Measurements from ENCODE around the gene CRY2.
A peak's percentile ranks its signal among the peaks of the same experiment; 100 is the strongest.

The CRY2 gene

GRCh38 chr11:45846974-45847910, at the start of gene CRY2:
TSS of gene CRY2 (plus strand) at chr11:45847475. CDS start at chr11:45847491, 16 bp downstream.
- Histone ChIP-seq H3K9ac (ENCODE audit: low read length) (peak within 1 kb of the TSS; percentile 66), H3K36me3 (ENCODE audit: control insufficient read depth, low read depth, low read length) (no peaks in the 10 kb centered on the region)

GRCh38 chr11:45798793-45799441, 48.4 kb upstream of the CRY2 start:
- no peak overlapping the region for H3K4me3 ChIP-seq (ENCODE audit: low read length)
- peaks cover 19% of the 10 kb centered on the region for H3K27me3 ChIP-seq (ENCODE audit: control insufficient read depth, insufficient read depth, low read length)
- no peaks in the 10 kb centered on the region for H3K9me3 ChIP-seq (ENCODE audit: control insufficient read depth, low read depth, low read length)
- no peak overlapping the region for H3K9ac ChIP-seq (ENCODE audit: low read length)
- no peak overlapping the region for H3K27ac ChIP-seq (ENCODE audit: low read length)
- H3K36me3 ChIP-seq (ENCODE audit: control insufficient read depth, low read depth, low read length), result no peaks in the 10 kb centered on the region
- no peaks in the 10 kb centered on the region for H3K4me1 ChIP-seq (ENCODE audit: control insufficient read depth, low read depth, low read length)

More at GRCh38 chr11:45846974-45847910, at the start of gene CRY2:
- no peak within 1 kb of the TSS for H3K27ac ChIP-seq (ENCODE audit: low read length)
- peaks cover 31% of the 10 kb centered on the region for H3K27me3 ChIP-seq (ENCODE audit: control insufficient read depth, insufficient read depth, low read length)
- peaks cover 5% of the 10 kb centered on the region for H3K4me1 ChIP-seq (ENCODE audit: control insufficient read depth, low read depth, low read length)
- peak within 1 kb of the TSS; percentile 89 for H3K4me3 ChIP-seq (ENCODE audit: low read length)
- no peaks in the 10 kb centered on the region for H3K9me3 ChIP-seq (ENCODE audit: control insufficient read depth, low read depth, low read length)

- Histone ChIP-seq H3K27ac (ENCODE audit: low read length) (no peak overlapping the region), H3K4me3 (ENCODE audit: low read length) (no peak overlapping the region), H3K36me3 (ENCODE audit: control insufficient read depth, low read depth, low read length) (no peaks in the 10 kb centered on the region), H3K27me3 (ENCODE audit: control insufficient read depth, insufficient read depth, low read length) (peaks cover 19% of the 10 kb centered on the region), H3K4me1 (ENCODE audit: control insufficient read depth, low read depth, low read length) (no peaks in the 10 kb centered on the region), H3K9ac (ENCODE audit: low read length) (no peak overlapping the region), H3K9me3 (ENCODE audit: control insufficient read depth, low read depth, low read length) (no peaks in the 10 kb centered on the region)
Measured at GRCh38 chr11:45799562-45799961, 47.7 kb upstream of the CRY2 start.

- no peaks in the 10 kb centered on the region for H3K36me3 ChIP-seq (ENCODE audit: control insufficient read depth, low read depth, low read length)
- H3K9ac ChIP-seq (ENCODE audit: low read length), result no peak overlapping the region
- H3K4me3 ChIP-seq (ENCODE audit: low read length), result no peak overlapping the region
- no peak overlapping the region for H3K27ac ChIP-seq (ENCODE audit: low read length)
- peaks cover 19% of the 10 kb centered on the region for H3K27me3 ChIP-seq (ENCODE audit: control insufficient read depth, insufficient read depth, low read length)
- H3K9me3 ChIP-seq (ENCODE audit: control insufficient read depth, low read depth, low read length), result no peaks in the 10 kb centered on the region
- no peaks in the 10 kb centered on the region for H3K4me1 ChIP-seq (ENCODE audit: control insufficient read depth, low read depth, low read length)
Measured at GRCh38 chr11:45800261-45800660, 47.0 kb upstream of the CRY2 start.

GRCh38 chr11:45801723-45802315, 45.5 kb upstream of the CRY2 start:
- no peak overlapping the region for H3K27ac ChIP-seq (ENCODE audit: low read length)
- H3K27me3 ChIP-seq (ENCODE audit: control insufficient read depth, insufficient read depth, low read length), result peaks cover 19% of the 10 kb centered on the region
- no peaks in the 10 kb centered on the region for H3K36me3 ChIP-seq (ENCODE audit: control insufficient read depth, low read depth, low read length)
- H3K4me1 ChIP-seq (ENCODE audit: control insufficient read depth, low read depth, low read length), result peaks cover 9% of the 10 kb centered on the region
- H3K9me3 ChIP-seq (ENCODE audit: control insufficient read depth, low read depth, low read length), result no peaks in the 10 kb centered on the region
- no peak overlapping the region for H3K9ac ChIP-seq (ENCODE audit: low read length)
- H3K4me3 ChIP-seq (ENCODE audit: low read length), result no peak overlapping the region

DNA sequence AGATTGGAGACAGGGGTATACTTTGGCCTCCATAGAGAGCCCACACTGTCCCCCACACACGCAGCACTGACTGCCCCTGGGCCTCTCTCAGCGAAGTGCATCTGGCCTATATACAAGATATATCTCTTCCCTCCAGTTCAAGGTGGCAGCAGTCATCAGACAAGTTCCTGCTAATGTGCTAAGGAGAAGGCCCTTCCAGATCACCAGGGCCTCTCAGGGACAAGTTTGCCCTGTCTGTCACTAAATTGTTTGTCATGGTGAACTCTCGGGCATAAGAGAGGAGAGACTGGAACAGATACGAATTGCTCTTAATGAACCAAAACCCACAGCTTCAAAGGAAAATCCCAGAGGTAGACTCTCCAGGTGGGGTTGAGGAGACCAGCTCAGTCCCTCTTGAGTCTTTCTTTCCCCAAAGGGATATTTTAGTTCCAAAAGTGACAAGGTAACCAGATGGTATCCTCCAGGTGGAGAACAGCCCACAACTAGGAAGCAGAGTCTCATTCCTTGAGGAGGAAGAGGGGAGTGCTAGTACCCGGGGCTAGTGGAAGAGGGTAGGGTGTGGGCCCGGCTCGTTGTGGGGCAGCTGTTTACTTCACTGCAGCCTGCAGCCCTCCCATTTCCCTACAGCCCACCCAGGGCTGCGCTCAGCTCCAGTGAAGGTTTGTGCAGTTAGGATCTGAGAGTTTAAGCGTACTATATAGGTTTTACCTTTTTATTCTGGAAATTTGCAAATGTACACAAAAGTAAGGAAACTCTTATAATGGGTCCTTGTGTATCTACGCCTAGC, 44.6 kb upstream of the CRY2 start:
- no peaks in the 10 kb centered on the region for H3K36me3 ChIP-seq (ENCODE audit: control insufficient read depth, low read depth, low read length)
- H3K9ac ChIP-seq (ENCODE audit: low read length), result no peak overlapping the region
- H3K9me3 ChIP-seq (ENCODE audit: control insufficient read depth, low read depth, low read length), result no peaks in the 10 kb centered on the region
- peaks cover 9% of the 10 kb centered on the region for H3K4me1 ChIP-seq (ENCODE audit: control insufficient read depth, low read depth, low read length)
- H3K27me3 ChIP-seq (ENCODE audit: control insufficient read depth, insufficient read depth, low read length), result peaks cover 19% of the 10 kb centered on the region
- H3K4me3 ChIP-seq (ENCODE audit: low read length), result no peak overlapping the region
- H3K27ac ChIP-seq (ENCODE audit: low read length), result no peak overlapping the region

DNA sequence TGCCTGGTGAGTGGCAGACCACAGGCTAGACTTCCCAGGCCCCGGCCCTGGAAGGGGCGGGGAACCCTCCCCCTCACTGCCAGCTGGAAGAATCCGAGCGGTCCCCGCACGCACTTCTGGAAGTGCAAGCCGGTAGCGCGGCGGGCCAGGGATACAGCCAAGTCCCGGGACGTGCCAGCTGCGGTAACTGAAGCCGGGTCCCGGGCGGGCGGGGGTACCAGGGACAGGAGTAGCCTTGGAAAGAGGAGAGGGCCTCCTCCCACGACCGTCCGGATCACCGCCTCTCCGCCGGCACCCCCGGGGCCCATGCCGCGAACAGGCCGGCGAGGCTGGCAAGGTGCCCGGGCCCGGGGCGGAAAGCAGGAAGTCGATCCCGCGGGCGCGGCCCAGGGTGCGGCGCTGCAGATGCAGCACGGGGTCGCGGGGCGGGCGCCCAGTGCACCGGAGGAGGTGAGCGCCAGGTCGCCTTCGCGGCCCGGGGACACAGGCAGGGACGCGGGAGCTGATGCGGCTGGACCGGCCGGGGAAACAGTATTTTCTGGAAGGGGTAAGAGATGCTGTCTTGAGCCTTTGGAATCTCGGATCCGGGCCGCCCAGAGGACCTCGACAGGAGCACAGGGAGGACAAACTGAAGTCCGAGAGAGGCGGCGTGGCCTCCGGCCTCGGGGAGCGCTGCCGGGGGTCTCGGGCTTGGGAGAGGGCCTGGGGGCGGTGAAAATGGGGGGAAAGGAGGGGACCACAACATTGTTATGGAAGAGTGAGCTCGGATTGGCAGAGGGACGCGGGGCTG, 43.1 kb upstream of the CRY2 start:
- Histone ChIP-seq H3K4me1 (ENCODE audit: control insufficient read depth, low read depth, low read length) (peaks cover 9% of the 10 kb centered on the region), H3K27me3 (ENCODE audit: control insufficient read depth, insufficient read depth, low read length) (peaks cover 19% of the 10 kb centered on the region), H3K27ac (ENCODE audit: low read length) (no peak overlapping the region), H3K4me3 (ENCODE audit: low read length) (peak overlapping the region; percentile 79), H3K36me3 (ENCODE audit: control insufficient read depth, low read depth, low read length) (no peaks in the 10 kb centered on the region), H3K9me3 (ENCODE audit: control insufficient read depth, low read depth, low read length) (no peaks in the 10 kb centered on the region), H3K9ac (ENCODE audit: low read length) (no peak overlapping the region)

GRCh38 chr11:45804761-45805304, 42.4 kb upstream of the CRY2 start, which contains the start of gene SLC35C1:
TSS of gene SLC35C1 (plus strand) at chr11:45805149. CDS start at chr11:45805802, 653 bp downstream.
- H3K36me3 ChIP-seq (ENCODE audit: control insufficient read depth, low read depth, low read length), result no peaks in the 10 kb centered on the region
- H3K27ac ChIP-seq (ENCODE audit: low read length), result no peak within 1 kb of the TSS
- peak within 1 kb of the TSS; percentile 60 for H3K9ac ChIP-seq (ENCODE audit: low read length)
- peak within 1 kb of the TSS; percentile 79 for H3K4me3 ChIP-seq (ENCODE audit: low read length)
- H3K9me3 ChIP-seq (ENCODE audit: control insufficient read depth, low read depth, low read length), result no peaks in the 10 kb centered on the region
- H3K27me3 ChIP-seq (ENCODE audit: control insufficient read depth, insufficient read depth, low read length), result peaks cover 19% of the 10 kb centered on the region
- H3K4me1 ChIP-seq (ENCODE audit: control insufficient read depth, low read depth, low read length), result peaks cover 9% of the 10 kb centered on the region

- H3K27ac ChIP-seq (ENCODE audit: low read length), result no peak overlapping the region
Measured at GRCh38 chr11:45805305-45806071, 41.8 kb upstream of the CRY2 start.

More at GRCh38 chr11:45805305-45806071, 41.8 kb upstream of the CRY2 start:
- Histone ChIP-seq H3K9me3 (ENCODE audit: control insufficient read depth, low read depth, low read length) (no peaks in the 10 kb centered on the region), H3K9ac (ENCODE audit: low read length) (peak overlapping the region; percentile 60), H3K27me3 (ENCODE audit: control insufficient read depth, insufficient read depth, low read length) (peaks cover 19% of the 10 kb centered on the region), H3K4me3 (ENCODE audit: low read length) (peak overlapping the region; percentile 79), H3K4me1 (ENCODE audit: control insufficient read depth, low read depth, low read length) (peaks cover 9% of the 10 kb centered on the region), H3K36me3 (ENCODE audit: control insufficient read depth, low read depth, low read length) (no peaks in the 10 kb centered on the region)
